DOHH2 (cell line): Measurements from ENCODE around the gene LAPTM4A.

Experiments used
- EZH2phosphoT487 ChIP-seq: fragments of 200-600 bp; sonication (generic); IDR thresholded peaks from 2 replicates; pipeline ENCODE4 v1.6.1; 2017; ENCODE audit warnings: borderline replicate concordance, mild to moderate bottlenecking, antibody characterized with exemption, low read length, moderate library complexity, mixed read lengths
- TF ChIP-seq, protein P1 (sequence below): fragments of 200-600 bp; sonication (generic); IDR thresholded peaks from one replicate; pipeline ENCODE4 v1.5.1; 2014; ENCODE audit warnings: antibody characterized with exemption, mild to moderate bottlenecking, low read depth, low read length; ENCODE audit not compliant: poor library complexity, severe bottlenecking

- TF ChIP-seq, protein P1, sequence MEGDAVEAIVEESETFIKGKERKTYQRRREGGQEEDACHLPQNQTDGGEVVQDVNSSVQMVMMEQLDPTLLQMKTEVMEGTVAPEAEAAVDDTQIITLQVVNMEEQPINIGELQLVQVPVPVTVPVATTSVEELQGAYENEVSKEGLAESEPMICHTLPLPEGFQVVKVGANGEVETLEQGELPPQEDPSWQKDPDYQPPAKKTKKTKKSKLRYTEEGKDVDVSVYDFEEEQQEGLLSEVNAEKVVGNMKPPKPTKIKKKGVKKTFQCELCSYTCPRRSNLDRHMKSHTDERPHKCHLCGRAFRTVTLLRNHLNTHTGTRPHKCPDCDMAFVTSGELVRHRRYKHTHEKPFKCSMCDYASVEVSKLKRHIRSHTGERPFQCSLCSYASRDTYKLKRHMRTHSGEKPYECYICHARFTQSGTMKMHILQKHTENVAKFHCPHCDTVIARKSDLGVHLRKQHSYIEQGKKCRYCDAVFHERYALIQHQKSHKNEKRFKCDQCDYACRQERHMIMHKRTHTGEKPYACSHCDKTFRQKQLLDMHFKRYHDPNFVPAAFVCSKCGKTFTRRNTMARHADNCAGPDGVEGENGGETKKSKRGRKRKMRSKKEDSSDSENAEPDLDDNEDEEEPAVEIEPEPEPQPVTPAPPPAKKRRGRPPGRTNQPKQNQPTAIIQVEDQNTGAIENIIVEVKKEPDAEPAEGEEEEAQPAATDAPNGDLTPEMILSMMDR = no peak
- TF ChIP-seq EZH2phosphoT487 = no peak
These were observed 62.8 kb downstream of the LAPTM4A start for GRCh38 chr2:19988600-19988999.
